NCI-H510A treated with DMSO at 0.1 percent for 48 hours (cell line): ENCODE data around the gene CXCR2.
A peak's percentile ranks its signal among the peaks of the same experiment; 100 is the strongest.
"Not testable (repeated sequence)": the region's sequence is repeated elsewhere in the genome, so short reads cannot be mapped to it uniquely, and the experiment has no call there.

Source experiments
- DNase-seq: peaks from one replicate; lab custom pipeline; 2025; lab: John Stamatoyannopoulos, UW

CXCR2 gene

GRCh38 chr2:218130377-218130776 is 4.5 kb downstream of the CXCR2 start:
- no peak for DNase-seq

- DNase-seq = no peak
Measured at GRCh38 chr2:218130822-218131221, 5.0 kb downstream of the CXCR2 start.

GRCh38 chr2:218137514-218137913 is 11.7 kb downstream of the CXCR2 start:
- DNase-seq = no peak

- no peak for DNase-seq
Measured at GRCh38 chr2:218138047-218138446, 12.2 kb downstream of the CXCR2 start.

GRCh38 chr2:218145124-218145523 is 19.3 kb downstream of the CXCR2 start:
- no peak for DNase-seq

GRCh38 chr2:218146056-218146455 is 20.2 kb downstream of the CXCR2 start:
- DNase-seq = no peak

GRCh38 chr2:218149098-218149497 is 23.3 kb downstream of the CXCR2 start:
- DNase-seq = no peak

GRCh38 chr2:218149848-218150440 is 24.1 kb downstream of the CXCR2 start:
- no peak for DNase-seq

GRCh38 chr2:218152172-218152571 is 26.3 kb downstream of the CXCR2 start:
- DNase-seq = no peak

GRCh38 chr2:218152777-218153176 is 26.9 kb downstream of the CXCR2 start:
- DNase-seq = no peak

GRCh38 chr2:218155953-218156479 is 30.2 kb downstream of the CXCR2 start:
- DNase-seq = no peak

- DNase-seq = no peak
Measured at GRCh38 chr2:218161644-218162043, 35.8 kb downstream of the CXCR2 start.

GRCh38 chr2:218162814-218163213 is 37.0 kb downstream of the CXCR2 start:
- no peak for DNase-seq

GRCh38 chr2:218166791-218167190 is 41.0 kb downstream of the CXCR2 start, which contains the start of gene CXCR1:
Gene CXCR1 (minus strand): TSS chr2:218166962. CDS start chr2:218165211, 1,751 bp downstream.
- no peak for DNase-seq

GRCh38 chr2:218168016-218168415 is 42.2 kb downstream of the CXCR2 start:
- no peak for DNase-seq

GRCh38 chr2:218168635-218169462 is 43.0 kb downstream of the CXCR2 start:
- peak; percentile 14 for DNase-seq

GRCh38 chr2:218169757-218170546 is 44.1 kb downstream of the CXCR2 start:
- no peak for DNase-seq

- DNase-seq = not testable (repeated sequence)
Measured at GRCh38 chr2:218171744-218172143, 45.9 kb downstream of the CXCR2 start.

- no peak for DNase-seq
Measured at GRCh38 chr2:218172845-218173244, 47.0 kb downstream of the CXCR2 start.

- DNase-seq = no peak
Measured at GRCh38 chr2:218179782-218180181, 54.0 kb downstream of the CXCR2 start.

- DNase-seq = no peak
Measured at GRCh38 chr2:218180467-218181114, 54.8 kb downstream of the CXCR2 start.

- DNase-seq = no peak
Measured at GRCh38 chr2:218184331-218184730, 58.5 kb downstream of the CXCR2 start.
